ENCODE measurements around the gene TSPAN18.

TSPAN18 gene

GRCh38 chr11:44804449-44805437, 78.0 kb downstream of the TSPAN18 start:
- no peak for DNase-seq

GRCh38 chr11:44805596-44805995, 78.8 kb downstream of the TSPAN18 start:
- no peak for DNase-seq

DNA sequence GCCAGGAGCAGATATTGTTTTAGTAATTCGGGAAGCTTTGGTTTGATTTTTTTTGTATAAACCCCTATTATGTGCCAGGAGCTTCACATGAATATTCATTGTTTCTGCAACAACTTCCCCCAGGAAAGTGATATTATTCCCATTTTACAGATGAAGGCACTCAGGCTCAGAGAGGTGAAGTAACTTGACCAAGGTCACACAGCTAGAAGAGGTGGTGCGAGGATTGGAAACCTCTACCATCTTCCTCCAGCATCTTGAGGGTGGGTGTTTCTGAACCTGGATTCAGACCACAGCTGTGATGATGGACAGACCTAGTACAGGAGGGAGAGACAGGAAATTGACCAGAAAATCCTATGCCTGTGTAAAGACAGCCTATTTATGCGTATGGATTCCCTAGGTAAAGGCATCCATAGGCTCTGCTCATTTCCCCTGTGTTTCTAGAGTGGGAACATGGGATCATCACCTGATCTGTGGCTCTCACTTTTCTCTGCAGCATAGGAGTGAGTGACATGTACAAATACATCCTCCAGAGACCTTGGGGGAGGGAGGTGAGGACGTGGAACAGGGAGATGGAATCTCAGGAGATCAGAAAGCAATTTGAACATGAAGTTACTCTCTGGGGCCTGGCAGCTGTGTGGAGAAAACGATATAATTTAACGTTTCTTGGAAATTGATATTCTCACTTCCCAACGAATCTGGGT, 81.4 kb downstream of the TSPAN18 start:
- DNase-seq, result no peak

- no peak for DNase-seq
Measured at GRCh38 chr11:44809283-44809682, 82.5 kb downstream of the TSPAN18 start.

- DNase-seq, result no peak
Measured at GRCh38 chr11:44811841-44812448, 85.2 kb downstream of the TSPAN18 start.

GRCh38 chr11:44812971-44813370, 86.2 kb downstream of the TSPAN18 start:
- no peak for DNase-seq

- no peak for DNase-seq
Measured at GRCh38 chr11:44813401-44813800, 86.6 kb downstream of the TSPAN18 start.

DNA sequence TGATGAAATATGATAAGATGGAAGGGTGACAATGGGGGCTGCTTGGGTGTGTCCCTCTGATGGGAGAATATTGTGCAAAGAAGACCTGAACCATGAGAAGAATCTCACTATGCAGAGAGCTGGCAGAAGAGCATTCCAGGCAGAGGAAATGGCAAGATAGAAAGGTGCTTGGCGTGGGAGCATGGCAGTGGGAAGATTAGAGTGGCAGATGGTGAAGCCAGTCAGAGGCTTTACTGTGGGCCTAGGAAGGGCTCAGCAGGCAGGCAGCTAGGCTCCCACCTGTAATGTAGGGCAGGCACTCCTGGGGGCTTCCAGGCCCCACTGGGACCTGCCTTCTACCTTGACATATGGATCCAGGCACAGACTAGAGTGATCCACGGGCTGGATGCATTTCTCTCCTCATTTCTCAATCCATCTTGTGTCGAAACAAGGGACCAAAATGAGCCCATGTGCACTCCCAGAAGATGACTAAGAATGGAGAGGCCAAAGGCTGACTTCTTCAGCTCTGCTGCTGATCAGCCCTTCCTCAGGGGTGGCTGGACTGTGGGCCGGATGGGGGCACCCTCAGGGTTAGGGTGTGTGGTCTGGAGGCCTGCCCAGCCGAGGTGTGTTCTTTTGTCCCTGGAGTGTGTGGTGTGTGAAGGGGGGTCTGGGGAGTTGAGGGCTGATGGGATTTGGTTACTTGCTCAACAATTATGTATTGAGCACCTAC, 88.3 kb downstream of the TSPAN18 start:
- no peak for DNase-seq

- no peak for DNase-seq
Measured at GRCh38 chr11:44815917-44816456, 89.2 kb downstream of the TSPAN18 start.

GRCh38 chr11:44816761-44817160, 90.0 kb downstream of the TSPAN18 start:
- no peak for DNase-seq

DNA sequence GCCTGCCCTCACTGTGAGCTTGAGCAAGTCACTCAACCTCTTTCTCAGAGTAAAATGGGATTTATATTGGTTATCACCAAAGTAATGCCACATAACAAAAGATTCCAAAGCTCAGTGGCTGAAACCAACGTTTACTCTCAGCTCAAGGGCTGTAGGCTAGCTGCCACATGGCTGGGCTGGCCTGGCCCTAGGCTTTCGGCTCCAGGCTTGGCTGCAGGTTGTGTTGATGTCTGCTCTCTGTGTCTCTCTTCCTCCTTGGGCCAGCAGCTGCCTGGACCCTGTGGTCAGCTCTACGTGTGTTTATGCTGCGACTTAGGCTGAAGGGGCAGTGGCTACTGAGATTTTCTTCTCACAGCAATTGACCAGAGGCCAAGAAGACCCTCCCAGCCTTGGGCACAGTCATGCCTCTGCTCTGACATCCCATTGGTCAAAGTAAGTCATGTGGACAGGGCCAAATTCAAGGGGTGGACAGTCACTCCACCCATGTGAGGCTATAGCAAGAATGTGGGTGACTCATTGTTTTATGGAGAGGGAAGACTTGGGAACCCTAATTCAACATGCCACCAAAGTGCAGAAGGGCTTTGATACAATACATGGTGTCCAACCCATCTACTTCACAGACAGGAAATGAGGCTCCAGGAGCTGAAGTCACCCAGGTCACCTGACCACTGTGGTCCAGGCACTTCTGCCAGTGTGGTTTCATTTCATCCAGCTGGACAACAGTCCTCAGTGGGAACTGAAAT, 90.6 kb downstream of the TSPAN18 start:
- no peak for DNase-seq

DNA sequence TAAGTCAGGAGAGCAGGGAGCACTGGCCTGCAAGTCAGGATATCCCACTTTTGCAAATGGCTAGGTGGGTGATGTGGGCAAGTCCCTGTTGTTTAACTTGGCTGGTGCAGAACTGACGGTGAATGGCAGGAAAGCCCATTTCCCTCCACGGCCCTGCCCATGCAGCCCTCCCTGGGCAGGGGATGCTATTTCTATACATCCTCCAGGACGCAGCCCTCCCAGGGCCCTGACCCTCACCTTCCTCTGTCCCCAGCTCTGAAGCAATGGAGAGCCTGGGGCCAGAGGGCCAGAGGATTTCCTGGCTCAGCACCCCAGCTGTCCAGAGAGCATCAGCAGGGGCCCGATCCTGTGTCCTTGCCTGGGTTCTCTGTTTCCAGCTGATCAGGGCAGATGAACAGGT, 91.3 kb downstream of the TSPAN18 start:
- no peak for DNase-seq

DNA sequence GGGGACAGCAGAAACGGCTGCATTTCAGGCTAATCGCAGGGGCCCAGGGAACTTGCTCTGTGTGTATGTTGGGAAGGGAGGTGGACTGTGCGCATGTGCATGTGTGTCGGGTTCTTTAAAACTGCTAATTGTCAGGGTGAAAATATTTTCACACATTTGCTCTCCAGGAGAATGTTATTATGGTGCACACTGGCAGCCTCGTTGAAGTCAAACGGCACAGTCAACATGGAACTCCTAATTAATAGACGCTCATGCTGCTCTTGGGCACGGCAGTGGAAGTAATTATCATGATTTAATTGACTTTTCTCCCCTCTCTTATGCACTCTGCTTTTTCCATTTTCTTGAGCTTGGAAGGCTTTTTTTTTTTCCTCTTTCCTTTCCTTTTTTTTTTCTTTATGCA, 92.6 kb downstream of the TSPAN18 start:
- no peak for DNase-seq

DNA sequence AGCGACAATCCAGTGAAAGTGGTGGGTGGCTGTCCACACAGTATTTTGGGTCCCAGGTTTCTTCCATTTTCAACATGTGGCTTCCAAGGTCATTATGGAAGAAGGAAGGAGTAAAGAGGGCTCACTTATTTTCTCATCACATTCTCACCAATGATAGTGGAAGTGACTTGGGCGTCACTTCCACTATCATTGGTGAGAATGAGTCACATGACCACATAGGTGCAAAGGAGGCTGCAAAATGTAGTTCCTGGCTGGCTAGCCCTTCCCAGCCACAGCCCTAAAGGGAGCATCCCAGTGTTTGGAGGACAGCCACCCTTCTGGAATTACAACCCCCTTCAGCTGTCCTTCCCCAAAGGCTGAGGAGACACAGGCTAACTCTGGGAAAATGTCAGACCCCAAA, 95.6 kb downstream of the TSPAN18 start:
- DNase-seq, result no peak

GRCh38 chr11:44823006-44823405, 96.2 kb downstream of the TSPAN18 start:
- DNase-seq, result no peak

DNA sequence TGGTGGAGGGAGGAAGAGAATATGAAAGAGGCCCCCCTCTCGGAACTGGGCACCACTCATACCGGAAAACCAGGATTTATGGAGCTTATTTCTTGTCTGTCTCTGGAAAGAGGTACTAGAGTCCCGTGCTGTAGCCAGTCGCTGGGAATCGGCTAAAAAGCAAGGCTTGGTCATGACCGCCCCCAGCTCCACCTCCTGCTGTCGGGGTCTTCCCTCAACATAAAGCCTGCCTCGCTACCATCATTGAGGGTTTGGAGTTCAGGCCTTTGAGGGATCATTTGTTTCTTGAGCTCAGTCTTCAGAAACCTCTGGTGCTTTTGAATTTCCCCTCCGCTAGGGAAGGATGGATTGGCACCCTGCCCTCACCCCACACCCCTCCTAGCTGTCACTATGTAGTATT, 97.1 kb downstream of the TSPAN18 start:
- DNase-seq, result no peak

GRCh38 chr11:44824300-44824704, 97.5 kb downstream of the TSPAN18 start:
- DNase-seq, result no peak

- DNase-seq, result no peak
Measured at GRCh38 chr11:44825058-44825785, 98.5 kb downstream of the TSPAN18 start.

GRCh38 chr11:44826922-44827643, 100.3 kb downstream of the TSPAN18 start:
- no peak for DNase-seq

DNA sequence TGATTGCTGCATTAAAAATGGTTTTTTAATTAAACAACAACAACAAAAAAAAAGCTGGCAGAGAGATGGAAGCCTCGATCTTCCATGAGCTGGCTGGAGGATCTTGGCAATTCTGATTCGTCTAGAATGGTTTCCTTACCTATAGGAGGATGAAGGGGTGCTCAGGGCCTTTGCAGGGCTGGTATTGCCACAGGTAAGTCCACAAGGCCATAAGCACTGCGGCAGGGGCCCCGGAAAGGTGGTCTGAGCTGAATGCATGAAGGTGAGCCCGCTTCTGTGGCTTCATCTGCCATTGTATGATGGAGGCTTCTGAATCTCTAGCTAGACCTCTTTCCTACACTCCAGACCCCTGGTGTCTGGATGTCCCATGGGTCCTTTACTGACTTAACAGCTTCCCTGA, 101.5 kb downstream of the TSPAN18 start:
- no peak for DNase-seq

DNA sequence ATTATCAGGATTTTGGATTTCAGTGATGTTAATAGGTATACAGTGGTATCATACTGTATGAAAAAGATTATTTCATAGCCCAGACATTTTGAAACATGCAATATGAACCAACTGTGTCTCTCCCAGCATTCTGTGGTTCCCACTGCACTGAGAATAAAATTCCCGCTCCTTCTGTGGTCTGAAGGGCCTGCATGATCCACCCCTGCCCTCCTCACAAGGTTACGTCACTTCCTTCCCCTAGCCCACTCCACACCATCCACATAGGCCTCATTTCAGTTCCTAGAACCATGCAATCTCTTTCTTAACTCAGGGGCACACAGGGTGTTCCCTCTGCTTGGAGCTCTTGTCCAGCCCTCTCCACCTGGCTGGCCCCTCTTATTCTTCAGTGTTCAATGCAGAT, 103.1 kb downstream of the TSPAN18 start:
- no peak for DNase-seq

All from CD4-positive, alpha-beta T cell treated with Interleukin-1 beta for 1 hour (primary cell).